H1 (cell line): Measurements from ENCODE around the gene GPR68. TPM values are rescaled to one million over a fixed set of nuclear protein-coding genes. Genes with fewer than 3 reads are reported as not detected.
"Not testable (repeated sequence)": the region's sequence is repeated elsewhere in the genome, so short reads cannot be mapped to it uniquely, and the experiment has no call there.

ENCODE experiments used
- CTCF ChIA-PET: fragments of 300-600 bp; sonication (Branson Sonifier 250); formaldehyde crosslinking; loops from one replicate; lab custom pipeline; 2021; ENCODE audit not compliant: partially characterized antibody; lab: Charles Lee
- POLR2A ChIA-PET: fragments of 300-600 bp; sonication (Branson Sonifier 250); formaldehyde crosslinking; loops from one replicate; lab custom pipeline; 2021; ENCODE audit warnings: inconsistent platforms; ENCODE audit not compliant: partially characterized antibody; lab: Charles Lee
- DNase-seq, 2 experiments: peaks; one replicate each; pipeline versions ENCODE4 v3.0.0 to v3.0.0-alpha.2; 2010 to 2022; ENCODE audit warnings: low spot score in 2 of 2, low read depth in 1 of 2, mixed read lengths in 1 of 2
- FAIRE-seq: peaks from 2 replicates; lab custom pipeline; 2011; peaks lifted over from hg19 to GRCh38; lab: Jason Lieb, UNC
- H2AFZ ChIP-seq: 2 replicates; pipeline ENCODE4 v1.8.1; 2012; ENCODE audit warnings: low read length, inconsistent platforms
- H2AK5ac ChIP-seq: 2 replicates; pipeline ENCODE4 v1.6.1; 2013; ENCODE audit warnings: low read depth, low read length
- H2BK120ac ChIP-seq: replicated peaks from 2 replicates; pipeline ENCODE3; 2013; ENCODE audit warnings: low read depth, low read length, inconsistent platforms
- H2BK12ac ChIP-seq: 2 replicates; pipeline ENCODE4 v1.6.1; 2013; ENCODE audit warnings: low read depth, low read length
- H2BK15ac ChIP-seq: 2 replicates; pipeline ENCODE4 v1.6.1; 2013; ENCODE audit warnings: low read length
- H2BK20ac ChIP-seq: 2 replicates; pipeline ENCODE4 v1.6.1; 2013; ENCODE audit warnings: low read length
- H2BK5ac ChIP-seq: 2 replicates; pipeline ENCODE4 v1.6.1; 2013; ENCODE audit warnings: low read depth, low read length
- H3K14ac ChIP-seq: 2 replicates; pipeline ENCODE4 v1.6.1; 2013; ENCODE audit warnings: inconsistent platforms; ENCODE audit not compliant: insufficient read length
- H3K18ac ChIP-seq: 2 replicates; pipeline ENCODE4 v1.6.1; 2013; ENCODE audit warnings: low read length; ENCODE audit errors: extremely low read depth
- H3K23ac ChIP-seq: 2 replicates; pipeline ENCODE4 v1.6.1; 2013; ENCODE audit warnings: inconsistent platforms; ENCODE audit not compliant: insufficient read length
- H3K23me2 ChIP-seq: 2 replicates; pipeline ENCODE4 v1.6.1; 2013; ENCODE audit warnings: low read depth, low read length
- H3K27ac ChIP-seq: 2 replicates; pipeline ENCODE4 v1.6.1; 2011; ENCODE audit warnings: low read depth, low read length, inconsistent platforms
- H3K27me3 ChIP-seq, 4 experiments: replicated peaks in 1 of 4; 1 replicate in 1 of 4; 2 replicates in 3 of 4; pipeline versions ENCODE4 v1.6.1 to v1.8.1; 2011 to 2013; ENCODE audit warnings: low read length in 3 of 4, mild to moderate bottlenecking in 3 of 4, inconsistent platforms in 2 of 4, mixed read lengths in 2 of 4, moderate library complexity in 1 of 4; ENCODE audit not compliant: control insufficient read depth in 3 of 4, insufficient read depth in 3 of 4; ENCODE audit errors: extremely low read depth in 1 of 4
- H3K36me3 ChIP-seq, 4 experiments: 2 replicates each; pipeline versions ENCODE4 v1.6.1 to v1.8.1; 2011 to 2013; ENCODE audit warnings: mild to moderate bottlenecking in 4 of 4, low read length in 3 of 4, moderate library complexity in 2 of 4, control low read depth in 1 of 4, inconsistent platforms in 1 of 4; ENCODE audit not compliant: insufficient read depth in 4 of 4, control insufficient read depth in 2 of 4
- H3K4ac ChIP-seq: replicated peaks from 2 replicates; pipeline ENCODE3; 2013; ENCODE audit warnings: low read length, low read depth, mixed read lengths, inconsistent platforms; ENCODE audit not compliant: insufficient read length
- H3K4me1 ChIP-seq, 4 experiments: replicated peaks in 1 of 4; 1 replicate in 1 of 4; 2 replicates in 3 of 4; pipeline versions ENCODE4 v1.6.1 to v1.8.1; 2011 to 2013; ENCODE audit warnings: low read length in 3 of 4, inconsistent platforms in 2 of 4, mixed read lengths in 1 of 4; ENCODE audit not compliant: insufficient read depth in 4 of 4, control insufficient read depth in 3 of 4
- H3K4me2 ChIP-seq, 2 experiments: 2 replicates each; pipeline versions ENCODE4 v1.6.1 to v1.8.1; 2011 to 2013; ENCODE audit warnings: low read depth in 2 of 2, low read length in 2 of 2, control low read depth in 1 of 2, inconsistent platforms in 1 of 2, mild to moderate bottlenecking in 1 of 2; ENCODE audit not compliant: insufficient read depth in 1 of 2
- H3K4me3 ChIP-seq, 4 experiments: fragments of 200-600, 300-600 bp in 1 of 4; sonication (generic), shearing (Covaris generic), sonication (Bioruptor Twin) in 1 of 4; 2 replicates each; pipeline versions ENCODE4 v1.5.1 to v1.8.1; 2011 to 2016; ENCODE audit warnings: low read length in 4 of 4, low read depth in 3 of 4, control low read depth in 2 of 4, inconsistent platforms in 2 of 4, mild to moderate bottlenecking in 2 of 4, mixed read lengths in 1 of 4, moderate library complexity in 1 of 4; ENCODE audit not compliant: insufficient read depth in 2 of 4; ENCODE audit errors: extremely low read depth in 1 of 4
- H3K56ac ChIP-seq: replicated peaks from 2 replicates; pipeline ENCODE3; 2013; ENCODE audit warnings: low read depth, mild to moderate bottlenecking, mixed read lengths, low read length, inconsistent platforms; ENCODE audit not compliant: insufficient read length
- H3K79me1 ChIP-seq: 2 replicates; pipeline ENCODE4 v1.6.1; 2013; ENCODE audit warnings: low read depth, low read length, control low read depth
- H3K79me2 ChIP-seq, 2 experiments: 2 replicates each; pipeline versions ENCODE4 v1.6.1 to v1.8.1; 2012 to 2013; ENCODE audit warnings: low read length in 2 of 2, mild to moderate bottlenecking in 2 of 2, inconsistent platforms in 1 of 2; ENCODE audit not compliant: insufficient read depth in 2 of 2, control insufficient read depth in 1 of 2
- H3K9ac ChIP-seq, 4 experiments: replicated peaks in 1 of 4; 1 replicate in 1 of 4; 2 replicates in 3 of 4; pipeline versions ENCODE4 v1.6.1 to v1.8.1; 2011 to 2013; ENCODE audit warnings: low read depth in 3 of 4, low read length in 3 of 4, control low read depth in 2 of 4, mild to moderate bottlenecking in 2 of 4, moderate library complexity in 2 of 4, inconsistent platforms in 1 of 4; ENCODE audit errors: extremely low read depth in 1 of 4
- H3K9me3 ChIP-seq, 2 experiments: 2 replicates each; pipeline versions ENCODE4 v1.6.1 to v1.8.1; 2012 to 2013; ENCODE audit warnings: mild to moderate bottlenecking in 2 of 2, moderate library complexity in 2 of 2, control low read depth in 1 of 2, inconsistent platforms in 1 of 2, low read depth in 1 of 2, low read length in 1 of 2, mixed read lengths in 1 of 2; ENCODE audit not compliant: insufficient read depth in 2 of 2
- H4K20me1 ChIP-seq, 2 experiments: replicated peaks in 1 of 2; 2 replicates each; pipeline versions ENCODE3 to v1.8.1; 2011 to 2013; ENCODE audit warnings: inconsistent platforms in 2 of 2, low read length in 2 of 2, mild to moderate bottlenecking in 1 of 2; ENCODE audit not compliant: insufficient read depth in 2 of 2, control insufficient read depth in 1 of 2
- H4K5ac ChIP-seq: 2 replicates; pipeline ENCODE4 v1.6.1; 2013; ENCODE audit warnings: low read length, low read depth, mixed read lengths, inconsistent platforms; ENCODE audit not compliant: insufficient read length
- H4K8ac ChIP-seq: 2 replicates; pipeline ENCODE4 v1.8.0; 2013; ENCODE audit warnings: mild to moderate bottlenecking, moderate library complexity, low read length, inconsistent platforms; ENCODE audit not compliant: insufficient read depth; ENCODE audit errors: extremely low read depth
- H4K91ac ChIP-seq: replicated peaks from 2 replicates; pipeline ENCODE3; 2013; ENCODE audit warnings: low read length, mixed read lengths, inconsistent platforms; ENCODE audit not compliant: insufficient read length
- WGBS, 2 experiments: shearing (Covaris generic) in 1 of 2; methylation state at CpG; one replicate each; pipeline versions ENCODE4 v1.1.6 to v1.1.7; 2013 to 2015; ENCODE audit warnings: low lambda C conversion rate in 2 of 2, mixed read lengths in 2 of 2, inconsistent platforms in 1 of 2, low coverage in 1 of 2, missing lambda C conversion rate in 1 of 2; ENCODE audit not compliant: insufficient replicate concordance in 2 of 2, insufficient coverage in 1 of 2, insufficient read length in 1 of 2; ENCODE audit errors: extremely low coverage in 1 of 2, missing lambda C conversion rate in 1 of 2; 5-methylcytosine and 5-hydroxymethylcytosine counted together
- polyA plus RNA-seq, 7 experiments: library from polyadenylated mRNA; depleted of rRNA in 3 of 7; stranded (reverse) in 5 of 7; unstranded in 2 of 7; fragments of >200 nt in 5 of 7; fragments of 200-250 nt in 2 of 7; gene quantifications; 1 replicate in 5 of 7; 2 replicates in 1 of 7; 4 replicates in 1 of 7; pipeline versions ENCODE4 v1.2.1 to v1.2.3, GENCODE V29; 2011 to 2013; ENCODE audit warnings: missing spikeins in 2 of 7, mixed read lengths in 2 of 7
- total RNA-seq: library from RNA; stranded (reverse); fragmentation: NEBNext Ultra II Directional; extraction: Animal tissue kit (Norgen Biotek cat#: 25700); gene quantifications from 2 replicates; pipeline ENCODE4 v1.2.1, GENCODE V29; 2021

Gene GPR68
- total and polyA plus RNA-seq, 2 of the 8 experiments (the other 6 are each of a cell fraction or from before 2014, with no cell fraction given) = 0.22 to 0.76 TPM

DNA sequence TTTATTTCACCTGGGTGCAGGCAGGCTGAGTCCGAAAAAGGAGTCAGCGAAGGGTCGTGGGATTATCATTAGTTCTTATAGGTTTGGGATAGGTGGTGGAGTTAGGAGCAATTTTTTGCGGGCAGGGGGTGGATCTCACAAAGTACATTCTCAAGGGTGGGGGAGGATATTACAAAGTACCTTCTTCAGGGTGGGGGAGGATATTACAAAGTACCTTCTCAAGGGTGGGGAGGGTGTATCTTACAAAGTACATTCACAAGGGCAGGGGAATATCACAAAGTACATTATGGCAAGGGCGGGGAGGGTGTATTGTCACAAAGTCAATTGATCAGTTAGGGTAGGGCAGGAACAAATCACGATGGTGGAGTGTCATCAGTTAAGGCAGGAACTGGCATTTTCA, 43.7 kb downstream of the GPR68 start:
- H3K4me1 ChIP-seq, H3K14ac ChIP-seq, H3K9ac ChIP-seq, H3K79me1 ChIP-seq, H3K23me2 ChIP-seq, H2AK5ac ChIP-seq, H2BK20ac ChIP-seq, H3K27ac ChIP-seq, H3K27me3 ChIP-seq, H2BK12ac ChIP-seq, H3K4ac ChIP-seq, H3K4me3 ChIP-seq, CTCF ChIA-PET, DNase-seq, H4K8ac ChIP-seq, H3K9me3 ChIP-seq, POLR2A ChIA-PET, H2BK15ac ChIP-seq, H4K91ac ChIP-seq, H2BK5ac ChIP-seq, H4K5ac ChIP-seq, H4K20me1 ChIP-seq, H2BK120ac ChIP-seq, H3K56ac ChIP-seq, H3K79me2 ChIP-seq, H3K4me2 ChIP-seq, H3K18ac ChIP-seq, H3K23ac ChIP-seq, H2AFZ ChIP-seq, FAIRE-seq: not testable (repeated sequence)
- H3K36me3 ChIP-seq = peaks cover 4 to 48% (median 25%) of the 10 kb centered on the region in 4 experiments; a peak in 5 of 8 replicates
- 94% methylated on average over 6 of the region's 6 CpGs; no CpG with 5 or more reads in 1 of the 2 experiments for WGBS, 2 experiments
